HG03139 (cell line): Measurements from ENCODE around the gene PPP1R3E.
A peak's percentile ranks its signal among the peaks of the same experiment; 100 is the strongest.
"Not testable (repeated sequence)": the region's sequence is repeated elsewhere in the genome, so short reads cannot be mapped to it uniquely, and the experiment has no call there.

ENCODE experiments used
- ATAC-seq: cut with Tn5 transposase; IDR thresholded peaks from one replicate; pipeline ENCODE4 v1.9.1; 2021; ENCODE audit not compliant: unreplicated experiment

Gene PPP1R3E

DNA sequence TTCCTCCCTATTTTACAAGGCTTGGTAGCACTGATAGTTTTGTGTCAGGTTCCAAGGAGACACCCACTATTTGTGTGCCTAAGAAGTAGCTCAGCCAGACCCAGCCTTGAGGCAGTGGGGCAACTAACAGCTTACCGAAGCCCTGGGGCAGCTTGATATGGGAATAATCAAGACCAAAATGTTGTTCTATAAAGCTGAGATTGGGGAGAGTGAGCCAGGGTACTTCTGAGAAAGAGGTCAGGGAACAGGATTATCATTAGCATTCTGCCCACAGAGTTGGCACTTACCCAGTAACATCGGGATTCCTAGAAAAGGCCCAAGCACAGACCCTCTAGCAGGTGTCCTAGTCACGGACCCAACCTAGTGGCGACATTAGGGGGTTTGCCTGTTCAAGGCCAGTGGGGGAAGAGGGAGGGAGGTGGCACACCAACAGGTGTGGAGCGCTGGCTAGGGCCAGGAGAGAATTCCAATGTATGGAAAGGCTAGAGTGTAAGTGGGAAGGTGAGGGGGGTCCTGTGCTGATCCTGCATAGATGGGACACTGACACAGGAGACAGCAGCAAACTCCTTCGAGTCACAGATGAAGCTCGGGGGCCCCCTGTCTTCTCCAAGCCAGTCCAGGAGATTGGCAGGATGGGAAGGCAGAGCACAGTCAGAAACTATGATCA, 4.9 kb downstream of the PPP1R3E start:
- no peak for ATAC-seq

DNA sequence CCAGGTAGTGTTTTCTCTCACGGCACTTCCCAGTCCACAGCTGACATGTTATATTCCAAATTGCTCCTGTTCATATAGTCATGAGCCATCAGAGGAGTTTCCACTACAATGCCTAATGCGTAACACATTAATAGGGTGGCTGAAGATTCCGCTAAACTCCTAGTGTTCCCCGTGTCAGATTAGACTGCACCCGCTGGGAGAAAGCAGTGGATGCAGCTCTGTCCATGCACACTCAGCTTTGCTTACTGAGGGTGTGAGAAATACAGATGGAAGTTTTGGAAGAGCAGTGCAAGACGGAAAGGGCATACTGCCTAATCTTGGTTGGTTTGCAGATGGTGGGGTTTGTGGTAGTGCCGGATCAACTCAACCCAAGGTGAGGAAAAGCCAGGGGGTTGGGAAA, 5.6 kb downstream of the PPP1R3E start:
- no peak for ATAC-seq

DNA sequence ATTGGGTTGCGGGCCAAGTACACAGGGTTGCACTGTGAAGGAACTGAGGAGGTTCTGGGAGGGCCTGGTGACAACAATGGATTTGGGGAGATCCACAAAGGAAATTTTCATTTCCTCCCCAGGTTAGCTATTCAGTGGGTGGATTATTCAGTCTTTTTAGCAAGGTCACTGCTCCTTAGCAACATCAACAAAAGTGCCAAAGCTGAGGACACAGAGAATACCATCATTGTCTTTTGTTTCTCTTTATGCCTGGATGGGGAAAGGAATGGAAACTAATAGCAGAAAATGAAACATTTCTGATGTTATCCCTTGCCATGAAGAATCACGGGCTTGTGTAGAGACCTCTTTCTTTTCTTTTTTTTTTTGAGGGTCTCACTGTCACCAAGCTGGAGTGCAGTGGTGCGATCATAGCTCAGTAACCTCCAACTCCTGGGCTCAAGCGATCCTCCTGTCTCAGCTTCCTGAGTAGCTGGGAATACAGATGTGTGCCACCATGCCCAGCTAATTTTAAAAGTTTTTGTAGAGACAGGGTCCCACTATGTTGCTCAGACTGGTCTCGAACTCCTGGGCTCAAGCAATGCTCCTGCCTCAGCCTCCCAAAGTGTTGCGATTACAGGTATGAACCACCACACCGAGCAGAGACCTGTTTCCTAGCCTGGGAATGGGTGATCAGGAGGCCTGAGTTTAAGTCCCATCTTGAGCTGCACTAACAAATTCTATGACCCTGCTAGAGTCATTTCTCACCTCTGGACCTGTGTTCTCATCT, 6.5 kb downstream of the PPP1R3E start:
- ATAC-seq: no peak

DNA sequence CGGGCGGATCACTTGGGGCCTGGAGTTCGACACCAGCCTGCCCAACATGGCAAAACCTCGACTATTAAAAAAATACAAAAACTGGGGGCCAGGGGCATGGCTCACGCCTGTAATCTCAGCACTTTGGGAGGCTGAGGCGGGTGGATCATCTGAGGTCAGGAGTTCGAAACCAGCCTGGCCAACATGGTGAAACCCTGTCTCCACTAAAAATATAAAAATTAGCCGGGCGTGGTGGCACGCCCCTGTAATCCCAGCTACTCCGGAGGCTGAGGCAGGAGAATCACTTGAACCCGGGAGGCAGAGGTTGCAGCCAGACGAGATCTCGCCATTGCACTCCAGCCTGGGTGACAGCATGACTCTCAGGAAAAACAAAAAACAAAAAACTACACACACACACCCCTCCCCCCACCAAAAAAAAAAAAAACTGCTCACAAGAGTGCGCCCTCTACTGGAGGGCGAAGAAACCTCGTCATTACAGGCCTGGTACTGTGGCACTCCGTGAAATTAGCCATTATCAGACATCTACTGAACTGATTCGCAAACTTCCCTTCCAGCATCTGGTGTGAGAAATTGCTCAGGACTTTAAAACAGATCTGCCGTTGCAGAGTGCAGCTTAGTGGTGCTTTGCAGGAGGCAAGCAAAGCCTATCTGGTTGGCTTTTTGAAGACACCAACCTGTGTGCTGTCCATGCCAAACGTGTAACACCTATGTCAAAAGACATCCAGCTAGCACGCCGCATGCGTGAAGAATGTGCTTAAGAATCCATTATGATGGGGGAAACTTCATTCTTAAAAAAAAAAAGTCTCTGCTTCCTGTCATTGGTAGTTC, 7.7 kb downstream of the PPP1R3E start:
- no peak for ATAC-seq

DNA sequence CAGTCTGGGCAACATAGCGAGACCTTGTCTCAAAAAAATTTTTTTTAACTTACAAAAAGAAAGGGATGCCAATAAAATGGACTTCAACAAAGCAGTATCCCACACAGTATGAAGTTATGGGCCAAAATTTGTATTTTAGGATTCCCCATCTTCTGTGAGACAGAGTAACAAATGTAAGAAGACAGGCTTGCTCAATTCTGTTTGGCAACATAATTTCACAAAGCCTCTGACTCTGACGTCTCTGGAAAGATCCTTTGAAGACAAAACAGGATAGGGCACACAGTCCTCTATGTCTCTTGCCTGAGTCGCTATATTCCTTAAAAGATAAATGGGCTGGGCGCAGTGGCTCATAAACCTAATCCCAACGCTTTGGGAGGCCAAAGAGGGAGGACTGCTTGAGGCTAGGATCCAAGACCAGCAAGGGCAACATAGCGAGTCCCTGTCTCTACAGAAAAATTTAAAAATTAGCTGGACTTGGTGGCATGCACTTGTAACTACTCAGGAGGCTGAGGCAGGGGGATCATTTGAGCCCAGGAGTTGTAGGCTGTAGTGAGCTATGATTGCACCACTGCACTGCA, 15.7 kb downstream of the PPP1R3E start:
- ATAC-seq: no peak

DNA sequence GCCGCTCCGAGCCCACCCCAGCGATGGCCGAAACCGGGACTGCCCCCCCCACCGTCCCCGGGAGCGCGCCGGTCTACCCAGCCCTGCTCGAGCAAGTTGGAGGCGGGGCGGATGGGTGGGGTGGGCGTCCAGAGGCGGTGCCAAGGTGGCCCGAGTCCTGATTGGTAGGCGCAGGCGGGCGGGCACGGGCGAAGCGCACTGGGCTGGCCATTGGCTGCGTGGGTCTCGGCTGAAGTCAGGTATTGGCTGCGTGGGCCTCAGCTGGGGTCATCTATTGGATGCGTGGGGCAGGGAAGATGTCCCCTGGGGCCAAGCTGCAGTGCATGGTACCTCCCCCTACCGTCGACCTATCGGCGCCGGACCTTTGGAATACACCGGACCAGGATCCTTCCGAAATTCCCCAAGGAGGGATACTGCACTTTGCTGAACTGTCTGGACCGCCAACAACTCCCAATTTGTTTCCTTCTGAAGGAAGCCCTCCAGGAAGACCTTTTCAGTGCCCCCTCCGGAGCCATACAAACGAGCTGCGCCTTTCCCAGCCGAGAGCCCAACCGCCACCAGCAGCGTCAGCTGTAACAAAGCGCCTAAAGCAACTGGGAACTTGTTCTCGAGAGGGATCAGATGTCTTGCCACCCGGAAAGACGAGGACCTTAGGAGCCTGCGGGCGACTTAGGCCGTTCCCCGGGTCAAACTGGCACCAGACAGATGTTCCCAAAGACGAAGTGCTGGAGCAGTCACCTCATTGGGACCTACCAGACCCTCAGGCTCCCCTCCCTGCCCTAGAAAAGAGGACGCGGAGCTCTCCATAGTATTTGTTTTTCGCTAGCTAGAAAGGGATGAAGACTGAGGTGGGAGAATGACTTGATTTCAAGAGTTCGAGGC, 16.4 kb downstream of the PPP1R3E start, which contains the start of gene HOMEZ:
HOMEZ (minus strand) TSS at position 113 of the 882 bp plus-strand sequence. CDS start 180 bp downstream, outside the sequence.
- peak; percentile 97 for ATAC-seq

DNA sequence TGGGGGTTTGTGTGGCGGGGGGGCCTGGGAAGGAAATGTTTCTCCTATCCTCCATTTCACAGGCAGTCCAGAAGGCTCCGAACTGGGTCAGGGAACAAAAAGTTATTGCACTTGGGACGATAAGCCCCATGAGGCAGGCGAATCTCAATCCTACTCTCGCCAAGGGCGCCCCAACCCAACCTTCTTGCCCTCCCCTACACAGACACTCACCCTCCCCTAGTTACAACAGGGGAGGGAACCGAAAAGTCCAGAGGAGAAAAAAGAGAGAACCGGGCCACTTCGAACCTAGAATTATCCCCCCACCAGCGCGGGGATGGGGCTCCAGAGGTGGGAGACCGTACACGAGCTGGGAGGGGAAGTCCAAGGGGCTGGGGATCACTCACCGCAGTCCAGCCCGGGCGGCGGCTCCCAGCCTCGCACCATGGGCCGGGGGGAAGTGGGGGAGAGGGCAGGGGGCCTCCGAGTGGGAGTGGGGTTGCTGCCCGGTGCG, 17.1 kb downstream of the PPP1R3E start:
- ATAC-seq: peak; percentile 1

DNA sequence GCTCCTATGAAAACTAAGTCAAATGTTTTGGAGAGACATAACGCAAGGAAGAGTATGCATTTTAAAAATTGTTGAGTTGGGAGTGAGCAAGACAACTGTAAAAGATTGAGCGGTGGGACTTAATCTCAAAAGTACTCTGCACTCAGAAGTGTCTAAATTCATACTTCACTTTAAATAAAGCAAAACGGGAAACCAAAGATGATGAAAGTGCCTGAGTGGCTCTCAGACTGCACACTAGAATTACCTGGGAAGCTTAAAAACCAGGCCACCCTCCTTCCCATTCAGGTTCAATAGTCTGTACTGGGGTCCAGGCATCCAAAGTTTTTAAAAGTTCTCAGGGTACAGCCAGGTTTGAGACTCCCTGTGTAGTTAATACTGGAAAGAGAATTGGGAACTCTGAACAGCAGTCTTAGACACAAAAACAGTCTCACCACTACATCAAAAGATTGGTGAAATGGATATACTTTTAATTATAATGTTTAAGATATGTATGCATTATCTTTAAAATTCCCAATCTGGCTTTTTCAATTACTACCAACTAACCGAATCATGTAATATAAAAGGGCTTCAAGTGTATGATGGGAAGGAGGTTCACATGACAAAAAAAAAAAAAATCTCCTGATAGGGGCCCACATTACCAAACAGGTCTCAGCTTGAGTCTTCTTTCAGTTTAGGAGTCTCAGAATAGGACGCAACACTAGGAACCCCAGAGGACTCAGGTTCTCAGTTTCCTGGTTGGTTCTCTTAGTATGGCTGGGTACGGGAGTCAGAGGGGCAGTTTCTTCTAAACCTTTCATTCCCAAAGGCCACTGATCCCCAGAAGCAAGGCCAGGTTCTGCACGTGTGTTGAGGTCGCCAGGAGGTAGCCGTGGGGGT, 17.8 kb downstream of the PPP1R3E start:
- no peak for ATAC-seq

DNA sequence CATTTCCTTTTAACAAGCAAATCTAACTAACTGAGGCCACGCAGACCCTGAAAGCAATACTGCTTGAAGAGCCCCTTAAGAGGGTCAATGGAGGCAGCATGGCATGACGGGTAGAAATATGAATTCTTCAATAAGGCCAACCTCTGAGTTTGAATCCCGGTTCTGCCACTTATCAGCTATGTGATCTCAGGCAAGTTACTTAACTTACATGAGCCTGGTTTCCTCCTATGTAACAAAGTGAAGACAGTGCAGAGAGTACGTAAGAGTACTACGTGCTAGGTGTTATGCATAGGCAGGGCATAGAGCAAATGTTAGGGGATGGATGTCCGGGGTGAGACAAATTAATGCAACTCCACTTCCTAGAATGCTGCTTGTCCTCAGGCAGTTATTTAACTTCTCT, 21.4 kb downstream of the PPP1R3E start:
- no peak for ATAC-seq

DNA sequence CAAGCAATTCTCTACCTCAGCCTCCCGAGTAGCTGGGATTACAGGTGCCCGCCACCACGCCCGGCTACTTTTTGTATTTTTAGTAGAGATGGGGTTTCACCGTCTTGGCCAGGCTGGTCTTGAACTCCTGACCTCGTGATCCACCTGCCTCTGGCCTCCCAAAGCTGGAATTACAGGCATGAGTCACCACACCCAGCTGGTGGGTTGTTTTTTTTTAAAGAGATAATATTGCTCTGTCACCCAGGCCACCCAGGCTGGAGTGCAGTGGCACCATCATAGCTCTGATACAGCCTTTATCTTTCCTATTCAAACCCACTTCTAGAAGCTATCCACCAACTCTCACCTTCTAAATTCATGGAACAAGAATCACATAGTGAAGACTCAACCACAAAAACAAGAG, 24.7 kb downstream of the PPP1R3E start:
- ATAC-seq: not testable (repeated sequence)

DNA sequence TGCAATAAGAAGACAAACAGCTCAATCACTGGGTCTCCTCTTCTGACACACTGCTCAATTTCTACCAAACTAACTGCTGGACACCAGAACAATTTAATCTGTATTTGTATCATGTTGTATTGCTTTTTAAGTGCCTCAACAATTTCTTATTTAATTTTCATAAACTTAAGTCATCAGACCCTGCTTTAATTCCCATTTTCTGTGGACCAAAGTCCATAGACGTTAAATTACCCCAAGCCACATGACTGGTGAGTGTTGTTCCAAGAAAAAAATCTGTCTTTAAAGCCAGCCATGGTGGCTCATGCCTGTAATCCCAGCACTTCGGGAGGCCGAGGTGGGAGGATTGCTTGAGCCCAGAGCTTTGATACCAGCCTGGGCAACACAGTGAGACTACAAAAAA, 25.5 kb downstream of the PPP1R3E start:
- no peak for ATAC-seq

DNA sequence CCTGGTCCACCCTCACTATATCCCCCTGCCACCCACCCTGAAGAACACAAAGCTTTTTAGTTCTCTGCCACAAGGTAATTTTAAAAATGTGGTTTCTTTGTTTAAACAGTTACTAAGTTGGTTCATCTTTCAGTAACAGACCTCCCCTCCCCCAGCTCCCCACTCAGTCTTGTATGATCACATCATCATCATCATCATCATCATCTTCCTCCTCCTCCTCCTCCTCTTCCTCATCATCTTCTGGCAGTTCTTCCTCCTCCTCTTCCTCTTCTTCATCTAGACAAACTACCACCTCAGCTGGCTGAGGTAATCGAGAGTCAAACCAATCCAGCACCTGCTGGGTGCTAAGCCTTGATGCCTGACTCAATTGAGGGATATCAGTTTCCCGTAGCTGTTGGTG, 27.2 kb downstream of the PPP1R3E start:
- ATAC-seq: no peak

DNA sequence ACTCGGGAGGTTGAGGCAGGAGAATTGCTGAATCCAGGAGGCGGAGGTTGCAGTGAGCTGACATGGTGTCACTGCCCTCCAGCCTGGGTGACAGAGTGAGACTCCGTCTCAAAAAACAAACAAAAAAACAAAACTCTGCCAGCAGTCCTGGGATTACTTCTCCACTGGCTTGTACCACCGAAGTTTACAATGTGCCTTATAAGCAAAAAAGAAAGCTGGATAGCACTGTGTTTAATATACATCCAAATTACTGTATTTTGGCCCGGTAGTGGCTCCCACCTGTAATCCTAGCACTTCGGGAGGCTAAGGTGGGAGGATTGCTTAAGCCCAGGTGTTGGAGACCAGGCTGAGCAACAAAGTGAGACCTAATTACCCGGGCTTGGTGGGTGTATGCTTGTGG, 33.5 kb downstream of the PPP1R3E start:
- no peak for ATAC-seq

DNA sequence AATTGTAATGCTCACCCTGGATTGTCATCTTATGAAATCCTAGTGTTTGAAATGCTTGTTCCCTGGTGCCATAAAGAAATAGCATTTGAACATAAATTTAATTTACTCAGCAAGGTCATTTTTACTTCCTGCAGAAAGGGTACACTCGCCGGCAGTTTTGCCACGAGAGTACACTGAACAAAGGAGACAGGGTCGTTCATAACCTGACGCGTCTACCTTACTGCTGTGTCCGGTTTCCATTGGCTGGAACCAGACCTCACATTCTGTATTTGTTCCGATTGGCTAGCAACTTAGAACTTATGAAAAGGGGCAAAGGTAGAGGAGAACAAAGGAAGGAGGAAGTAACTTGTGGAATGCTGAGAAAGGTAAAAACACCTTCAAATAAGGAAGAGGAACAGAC, 41.8 kb downstream of the PPP1R3E start:
- ATAC-seq: not testable (repeated sequence)

DNA sequence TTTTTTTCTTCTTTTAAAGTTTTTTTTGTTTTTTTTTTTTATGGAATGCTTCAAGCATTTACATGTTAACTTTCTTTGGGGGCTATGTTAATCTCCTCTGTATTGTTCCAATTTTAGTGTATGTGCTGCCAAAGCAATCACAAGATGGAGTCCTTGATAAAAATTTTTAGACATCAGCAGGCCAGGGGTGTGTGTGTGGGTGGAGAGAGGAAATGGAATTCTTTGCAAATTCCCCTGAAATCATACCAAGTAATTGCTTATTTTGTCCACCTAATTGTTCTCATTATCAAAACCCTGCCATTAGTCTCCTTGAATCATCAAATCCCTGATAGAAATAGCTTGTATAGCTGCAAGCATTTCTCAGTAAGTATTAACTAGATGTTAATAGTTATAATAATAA, 43.2 kb downstream of the PPP1R3E start:
- no peak for ATAC-seq

DNA sequence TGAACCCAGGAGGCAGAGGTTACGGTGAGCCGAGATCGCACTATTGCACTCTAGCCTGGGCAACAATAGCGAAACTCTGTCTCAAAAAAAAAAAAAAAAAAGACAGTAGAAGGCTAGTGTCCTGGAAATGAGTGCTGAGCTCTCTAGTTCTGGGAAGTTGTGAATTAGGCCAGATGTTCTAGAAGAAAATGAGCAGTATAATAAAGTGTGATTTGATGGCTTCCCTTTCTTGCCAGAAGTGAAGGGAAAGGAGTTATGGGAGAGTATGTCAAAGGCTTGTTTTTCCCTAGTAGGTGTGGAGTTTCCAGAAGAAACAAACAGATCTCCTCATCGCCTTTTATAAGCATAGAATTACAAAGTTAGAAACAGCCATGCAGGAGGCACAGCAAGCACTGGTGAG, 44.4 kb downstream of the PPP1R3E start:
- no peak for ATAC-seq

DNA sequence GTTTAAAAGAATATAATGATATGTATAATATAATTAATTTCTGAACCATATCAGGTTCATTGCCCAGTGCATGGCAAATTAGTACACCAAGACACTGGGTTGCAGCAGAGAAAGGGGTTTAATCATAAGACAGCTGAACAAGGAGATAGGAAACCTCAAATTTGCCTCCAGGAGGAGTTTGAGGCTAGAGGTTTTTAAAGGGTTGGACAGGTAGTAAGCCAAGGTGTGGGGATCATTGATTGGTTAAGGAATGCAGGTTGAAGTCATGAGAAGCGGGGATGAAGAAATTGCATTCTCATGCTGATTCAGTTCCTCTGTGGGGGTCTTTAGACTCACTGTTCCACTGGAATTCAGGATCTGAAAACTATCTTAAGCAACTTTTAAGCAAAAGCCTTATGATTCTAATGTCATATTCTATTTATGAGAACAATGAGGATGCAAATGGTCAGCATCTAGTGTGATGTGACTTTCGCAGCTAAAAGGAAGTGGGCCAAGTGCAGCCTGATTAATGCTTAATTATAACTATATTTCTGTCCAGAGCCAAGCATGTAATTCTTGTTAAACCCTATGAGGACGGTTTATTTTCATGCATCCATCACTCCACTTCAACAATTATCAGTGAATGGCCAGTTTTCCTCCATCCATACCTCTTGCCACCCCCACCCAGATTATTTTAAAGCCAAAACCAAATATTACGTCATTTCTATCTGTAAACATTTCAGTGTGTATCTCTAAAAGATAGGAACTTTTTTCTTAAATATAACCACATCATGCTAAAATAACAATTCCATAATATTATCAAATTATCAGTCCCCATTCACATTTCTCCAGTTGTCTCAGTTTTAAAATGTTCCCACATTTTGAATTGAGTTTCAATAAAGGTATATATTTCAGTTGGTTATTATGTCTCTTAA, 50.0 kb downstream of the PPP1R3E start:
- ATAC-seq: no peak

DNA sequence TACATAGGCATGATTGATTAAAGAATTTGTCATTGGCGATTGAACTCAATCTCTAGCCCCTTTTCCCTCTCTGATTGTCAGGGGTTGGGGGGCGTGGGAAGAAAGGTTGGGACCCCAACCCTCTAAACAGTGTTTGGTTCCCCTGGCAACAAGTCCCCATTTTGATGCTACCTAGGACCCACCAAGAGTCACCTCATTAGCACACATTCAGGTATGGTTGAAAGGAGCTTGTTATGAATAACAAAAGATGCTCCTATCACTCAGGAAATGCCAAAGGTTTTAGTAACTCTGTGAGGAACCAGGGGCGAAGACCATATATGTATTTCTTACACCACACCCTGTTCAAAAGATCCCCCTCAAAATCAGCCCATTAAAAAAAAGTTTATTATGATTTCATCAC, 50.7 kb downstream of the PPP1R3E start:
- no peak for ATAC-seq
